Measurements from ENCODE around the gene RAD50.
"Not testable (repeated sequence)": the region's sequence is repeated elsewhere in the genome, so short reads cannot be mapped to it uniquely, and the experiment has no call there.

Gene RAD50

GRCh38 chr5:132607095-132607494 is 50.3 kb downstream of the RAD50 start:
- Histone ChIP-seq H3K9me3 (ENCODE audit: control insufficient read depth, insufficient read depth, low read length) (no peaks in the 10 kb centered on the region), H3K9ac (ENCODE audit: low read depth, low read length) (no peak overlapping the region), H3K4me3 (ENCODE audit: low read depth, low read length) (no peak overlapping the region), H3K36me3 (ENCODE audit: control insufficient read depth, insufficient read depth, low read length) (peaks cover 3% of the 10 kb centered on the region), H3K27me3 (ENCODE audit: control insufficient read depth, insufficient read depth, low read length) (no peaks in the 10 kb centered on the region), H3K4me1 (ENCODE audit: control insufficient read depth, insufficient read depth, low read length) (no peaks in the 10 kb centered on the region)

DNA sequence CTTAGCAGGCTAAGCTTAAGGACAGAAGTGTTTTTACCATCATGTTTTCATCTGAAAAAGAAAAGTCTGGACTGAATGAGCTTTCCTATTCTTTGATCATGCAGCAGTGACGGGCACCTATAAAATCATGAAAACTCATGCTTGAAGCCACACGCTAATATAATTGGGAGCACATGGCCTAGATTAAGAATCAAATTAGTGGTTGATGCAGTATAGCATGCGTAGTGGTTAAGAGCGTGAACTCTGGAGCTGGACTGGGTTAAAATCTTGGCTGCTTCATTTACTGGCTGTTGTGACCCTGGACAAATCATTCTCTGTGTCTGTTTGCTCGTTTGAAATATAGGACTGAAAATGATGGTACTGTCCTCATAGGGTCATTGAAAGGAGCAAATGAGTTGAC is 51.3 kb downstream of the RAD50 start:
- Histone ChIP-seq H3K4me3 (ENCODE audit: low read depth, low read length) (no peak overlapping the region), H3K4me1 (ENCODE audit: control insufficient read depth, insufficient read depth, low read length) (no peaks in the 10 kb centered on the region), H3K9me3 (ENCODE audit: control insufficient read depth, insufficient read depth, low read length) (no peaks in the 10 kb centered on the region), H3K27me3 (ENCODE audit: control insufficient read depth, insufficient read depth, low read length) (no peaks in the 10 kb centered on the region), H3K9ac (ENCODE audit: low read depth, low read length) (no peak overlapping the region), H3K36me3 (ENCODE audit: control insufficient read depth, insufficient read depth, low read length) (peaks cover 3% of the 10 kb centered on the region)

- no peaks in the 10 kb centered on the region for H3K36me3 ChIP-seq (ENCODE audit: control insufficient read depth, insufficient read depth, low read length)
- no peaks in the 10 kb centered on the region for H3K9me3 ChIP-seq (ENCODE audit: control insufficient read depth, insufficient read depth, low read length)
- no peaks in the 10 kb centered on the region for H3K4me1 ChIP-seq (ENCODE audit: control insufficient read depth, insufficient read depth, low read length)
- no peak overlapping the region for H3K9ac ChIP-seq (ENCODE audit: low read depth, low read length)
- H3K4me3 ChIP-seq (ENCODE audit: low read depth, low read length): no peak overlapping the region
- no peaks in the 10 kb centered on the region for H3K27me3 ChIP-seq (ENCODE audit: control insufficient read depth, insufficient read depth, low read length)
Measured at GRCh38 chr5:132611965-132612364, 55.2 kb downstream of the RAD50 start.

DNA sequence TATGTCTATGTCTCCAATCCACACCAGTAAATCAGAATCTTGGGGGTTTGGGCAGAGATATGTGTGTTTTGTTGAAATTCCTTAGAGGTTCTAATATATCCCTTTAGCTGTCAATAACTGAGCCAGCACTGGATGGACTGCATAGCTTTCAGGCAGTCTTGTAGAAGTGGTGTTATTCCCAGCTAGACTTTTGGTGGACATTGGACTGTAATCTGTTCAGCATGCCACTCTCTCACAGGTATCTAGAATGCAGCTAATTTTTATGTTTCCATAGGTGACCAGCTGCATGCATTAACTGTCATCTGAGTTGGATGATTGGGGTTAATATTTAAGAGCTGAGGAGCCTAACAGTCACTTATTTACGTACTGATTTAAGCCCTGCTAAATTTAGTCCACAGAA is 56.1 kb downstream of the RAD50 start:
- Histone ChIP-seq H3K9me3 (ENCODE audit: control insufficient read depth, insufficient read depth, low read length) (no peaks in the 10 kb centered on the region), H3K27me3 (ENCODE audit: control insufficient read depth, insufficient read depth, low read length) (no peaks in the 10 kb centered on the region), H3K9ac (ENCODE audit: low read depth, low read length) (no peak overlapping the region), H3K4me3 (ENCODE audit: low read depth, low read length) (no peak overlapping the region), H3K36me3 (ENCODE audit: control insufficient read depth, insufficient read depth, low read length) (no peaks in the 10 kb centered on the region), H3K4me1 (ENCODE audit: control insufficient read depth, insufficient read depth, low read length) (no peaks in the 10 kb centered on the region)

DNA sequence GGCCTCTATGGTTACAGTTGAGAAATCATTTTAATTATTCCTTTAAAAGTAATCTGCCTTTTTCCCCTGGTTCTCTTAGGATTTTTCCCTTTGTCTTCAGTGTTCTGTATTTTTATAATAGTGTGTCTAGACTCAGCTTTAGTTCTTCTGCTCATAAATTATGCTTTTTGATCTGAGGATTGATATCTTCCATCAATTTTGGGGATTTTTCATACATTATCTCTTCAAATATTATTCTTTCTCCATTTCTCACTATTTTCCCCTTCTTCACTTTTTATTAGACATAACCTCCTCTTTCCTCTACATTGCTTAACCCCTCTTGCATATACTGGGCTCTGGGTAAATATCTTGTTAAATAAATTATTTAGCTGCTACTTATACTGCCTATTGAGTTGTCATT is 64.9 kb downstream of the RAD50 start:
- H3K4me1 ChIP-seq (ENCODE audit: control insufficient read depth, insufficient read depth, low read length): no peaks in the 10 kb centered on the region
- H3K9me3 ChIP-seq (ENCODE audit: control insufficient read depth, insufficient read depth, low read length): no peaks in the 10 kb centered on the region

DNA sequence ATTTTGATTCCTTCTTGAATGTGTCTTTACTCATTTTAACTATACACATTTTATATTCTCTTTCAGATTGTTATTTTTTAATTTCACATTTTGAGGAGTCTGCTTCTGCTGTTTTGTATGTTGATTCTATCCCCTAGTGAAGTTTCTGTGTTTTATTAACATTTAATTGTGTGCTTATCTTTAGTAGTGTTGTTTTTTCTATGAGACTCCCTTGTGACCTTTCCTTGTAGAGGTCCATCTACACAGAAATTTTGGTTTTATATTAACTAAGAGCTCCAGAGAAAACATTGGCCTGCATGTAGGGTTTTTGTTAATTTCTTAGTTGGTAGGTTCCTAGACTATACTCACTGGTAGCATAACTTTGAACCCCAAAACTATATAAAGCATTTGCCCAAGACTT is 65.8 kb downstream of the RAD50 start:
- Histone ChIP-seq H3K36me3 (ENCODE audit: control insufficient read depth, insufficient read depth, low read length) (peaks cover 3% of the 10 kb centered on the region), H3K27me3 (ENCODE audit: control insufficient read depth, insufficient read depth, low read length) (no peaks in the 10 kb centered on the region), H3K4me3 (ENCODE audit: low read depth, low read length) (no peak overlapping the region), H3K9me3 (ENCODE audit: control insufficient read depth, insufficient read depth, low read length) (no peaks in the 10 kb centered on the region), H3K4me1 (ENCODE audit: control insufficient read depth, insufficient read depth, low read length) (no peaks in the 10 kb centered on the region), H3K9ac (ENCODE audit: low read depth, low read length) (no peak overlapping the region)

More for the DNA sequence above, 64.9 kb downstream of the RAD50 start:
- no peaks in the 10 kb centered on the region for H3K27me3 ChIP-seq (ENCODE audit: control insufficient read depth, insufficient read depth, low read length)
- peaks cover 3% of the 10 kb centered on the region for H3K36me3 ChIP-seq (ENCODE audit: control insufficient read depth, insufficient read depth, low read length)
- H3K4me3 ChIP-seq (ENCODE audit: low read depth, low read length): no peak overlapping the region
- H3K9ac ChIP-seq (ENCODE audit: low read depth, low read length): no peak overlapping the region

DNA sequence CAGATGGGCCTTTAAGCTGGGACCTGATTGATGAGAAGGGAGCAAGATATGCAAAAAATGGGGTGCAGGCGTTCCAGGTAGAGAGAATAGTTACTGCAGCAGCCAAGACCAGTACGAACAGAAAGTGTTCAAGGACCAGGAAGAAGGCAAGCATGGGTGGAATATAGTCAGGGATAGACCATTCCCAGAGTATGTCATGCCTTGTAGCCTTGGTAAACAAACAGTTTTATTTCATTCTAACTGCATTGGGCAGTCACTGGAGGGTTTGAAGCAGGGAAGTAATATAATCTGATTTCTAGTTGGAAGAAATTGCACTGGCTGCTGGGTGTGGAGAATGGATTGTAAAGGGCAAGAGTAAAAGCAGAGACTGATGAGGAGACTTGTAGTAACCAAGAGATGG is 70.7 kb downstream of the RAD50 start:
- H3K9me3 ChIP-seq (ENCODE audit: control insufficient read depth, insufficient read depth, low read length): no peaks in the 10 kb centered on the region
- no peak overlapping the region for H3K9ac ChIP-seq (ENCODE audit: low read depth, low read length)
- no peaks in the 10 kb centered on the region for H3K36me3 ChIP-seq (ENCODE audit: control insufficient read depth, insufficient read depth, low read length)
- no peaks in the 10 kb centered on the region for H3K4me1 ChIP-seq (ENCODE audit: control insufficient read depth, insufficient read depth, low read length)
- H3K27me3 ChIP-seq (ENCODE audit: control insufficient read depth, insufficient read depth, low read length): no peaks in the 10 kb centered on the region
- no peak overlapping the region for H3K4me3 ChIP-seq (ENCODE audit: low read depth, low read length)

- no peak overlapping the region for H3K4me3 ChIP-seq (ENCODE audit: low read depth, low read length)
- H3K36me3 ChIP-seq (ENCODE audit: control insufficient read depth, insufficient read depth, low read length): no peaks in the 10 kb centered on the region
- H3K9me3 ChIP-seq (ENCODE audit: control insufficient read depth, insufficient read depth, low read length): no peaks in the 10 kb centered on the region
- no peaks in the 10 kb centered on the region for H3K27me3 ChIP-seq (ENCODE audit: control insufficient read depth, insufficient read depth, low read length)
- H3K4me1 ChIP-seq (ENCODE audit: control insufficient read depth, insufficient read depth, low read length): no peaks in the 10 kb centered on the region
- no peak overlapping the region for H3K9ac ChIP-seq (ENCODE audit: low read depth, low read length)
Measured at GRCh38 chr5:132628814-132629213, 72.0 kb downstream of the RAD50 start.

- Histone ChIP-seq H3K4me1 (ENCODE audit: control insufficient read depth, insufficient read depth, low read length) (no peaks in the 10 kb centered on the region), H3K4me3 (ENCODE audit: low read depth, low read length) (no peak overlapping the region), H3K27me3 (ENCODE audit: control insufficient read depth, insufficient read depth, low read length) (no peaks in the 10 kb centered on the region), H3K36me3 (ENCODE audit: control insufficient read depth, insufficient read depth, low read length) (no peaks in the 10 kb centered on the region), H3K9ac (ENCODE audit: low read depth, low read length) (no peak overlapping the region), H3K9me3 (ENCODE audit: control insufficient read depth, insufficient read depth, low read length) (no peaks in the 10 kb centered on the region)
Measured at GRCh38 chr5:132629230-132629944, 72.6 kb downstream of the RAD50 start.

DNA sequence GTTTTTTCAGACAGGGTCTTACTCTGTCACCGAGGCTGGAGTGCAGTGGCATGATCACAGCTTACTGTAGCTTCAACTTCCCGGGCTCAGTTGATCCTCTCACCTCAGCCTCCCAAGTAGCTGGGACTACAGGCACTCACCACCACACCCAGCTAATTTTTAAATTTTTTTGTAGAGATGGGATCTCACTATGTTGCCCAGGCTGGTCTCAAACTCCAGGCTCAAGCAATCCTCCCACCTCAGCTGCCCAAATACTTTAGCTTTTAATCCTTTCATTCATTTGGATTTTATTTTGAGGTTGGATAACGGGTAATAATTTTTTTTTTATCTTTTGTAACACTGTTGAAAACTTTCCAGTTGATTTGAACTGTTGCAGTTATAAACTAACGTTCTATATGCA is 76.8 kb downstream of the RAD50 start:
- not testable (repeated sequence) for H3K4me1 ChIP-seq (ENCODE audit: control insufficient read depth, insufficient read depth, low read length); H3K36me3 ChIP-seq (ENCODE audit: control insufficient read depth, insufficient read depth, low read length); H3K4me3 ChIP-seq (ENCODE audit: low read depth, low read length); H3K27me3 ChIP-seq (ENCODE audit: control insufficient read depth, insufficient read depth, low read length); H3K9ac ChIP-seq (ENCODE audit: low read depth, low read length); H3K9me3 ChIP-seq (ENCODE audit: control insufficient read depth, insufficient read depth, low read length)

- Histone ChIP-seq H3K27me3 (ENCODE audit: control insufficient read depth, insufficient read depth, low read length) (no peaks in the 10 kb centered on the region), H3K9me3 (ENCODE audit: control insufficient read depth, insufficient read depth, low read length) (no peaks in the 10 kb centered on the region), H3K36me3 (ENCODE audit: control insufficient read depth, insufficient read depth, low read length) (peaks cover 13% of the 10 kb centered on the region), H3K4me1 (ENCODE audit: control insufficient read depth, insufficient read depth, low read length) (no peaks in the 10 kb centered on the region), H3K9ac (ENCODE audit: low read depth, low read length) (no peak overlapping the region), H3K4me3 (ENCODE audit: low read depth, low read length) (no peak overlapping the region)
Measured at GRCh38 chr5:132635873-132636272, 79.1 kb downstream of the RAD50 start.

DNA sequence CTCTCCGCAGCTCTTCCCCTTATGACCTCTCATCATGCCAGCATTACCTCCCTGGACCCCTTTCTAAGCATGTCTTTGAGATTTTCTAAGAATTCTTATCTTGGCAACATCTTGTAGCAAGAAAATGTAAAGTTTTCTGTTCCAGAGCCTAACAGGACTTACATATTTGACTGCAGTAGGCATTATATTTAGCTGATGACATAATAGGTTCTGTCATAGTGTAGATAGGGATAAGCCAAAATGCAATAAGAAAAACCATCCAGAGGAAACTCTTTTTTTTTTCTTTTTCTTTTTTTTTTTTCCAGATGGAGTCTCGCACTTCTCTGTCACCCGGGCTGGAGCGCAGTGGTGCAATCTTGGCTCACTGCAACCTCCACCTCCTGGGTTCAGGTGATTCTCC is 80.5 kb downstream of the RAD50 start:
- H3K4me3 ChIP-seq (ENCODE audit: low read depth, low read length): no peak overlapping the region
- no peaks in the 10 kb centered on the region for H3K4me1 ChIP-seq (ENCODE audit: control insufficient read depth, insufficient read depth, low read length)
- no peaks in the 10 kb centered on the region for H3K27me3 ChIP-seq (ENCODE audit: control insufficient read depth, insufficient read depth, low read length)
- H3K9ac ChIP-seq (ENCODE audit: low read depth, low read length): no peak overlapping the region
- peaks cover 17% of the 10 kb centered on the region for H3K36me3 ChIP-seq (ENCODE audit: control insufficient read depth, insufficient read depth, low read length)
- H3K9me3 ChIP-seq (ENCODE audit: control insufficient read depth, insufficient read depth, low read length): no peaks in the 10 kb centered on the region

All from iPS-15b (cell line).